Right lobe of liver (tissue), 6 donors: ENCODE results near the gene PCSK9. TPM values are rescaled to one million over a fixed set of nuclear protein-coding genes. Genes with fewer than 3 reads are reported as not detected.

Experiments used
- ATAC-seq, 4 donors: fragments of 200-7000 bp; cut with Tn5 transposase; one replicate each; pipeline ENCODE4 v1.9.1; 2020; ENCODE audit warnings: mild to moderate bottlenecking in 4 of 4, moderate library complexity in 4 of 4
- DNase-seq, 3 donors: peaks; one replicate each; pipeline ENCODE4 v3.0.0-alpha.2; 2020
- H3K27ac ChIP-seq, 3 donors: fragments of 200-600 bp; one replicate each; pipeline ENCODE4 v1.8.0; 2022
- H3K27me3 ChIP-seq, 2 donors: fragments of 200-600 bp; one replicate each; pipeline ENCODE4 v1.8.0; 2022
- H3K36me3 ChIP-seq, 4 donors: fragments of 200-600 bp; sonication (generic) in 1 of 4; one replicate each; pipeline versions ENCODE4 v1.5.1 to v1.8.0; 2017 to 2022; ENCODE audit warnings: control low read depth in 1 of 4
- H3K4me1 ChIP-seq, 4 donors: fragments of 200-600 bp; sonication (generic) in 1 of 4; one replicate each; pipeline versions ENCODE4 v1.5.1 to v1.8.0; 2017 to 2022; ENCODE audit warnings: control low read depth in 1 of 4
- H3K4me3 ChIP-seq, 3 donors: fragments of 200-600 bp; one replicate each; pipeline ENCODE4 v1.8.0; 2022
- H3K9me3 ChIP-seq, 4 donors: fragments of 200-600 bp; sonication (generic) in 1 of 4; one replicate each; pipeline versions ENCODE4 v1.5.1 to v1.8.0; 2017 to 2022; ENCODE audit warnings: control low read depth in 1 of 4
- CTCF ChIP-seq, 4 donors: fragments of 200-600 bp in 3 of 4; fragments of 450-650 bp in 1 of 4; IDR thresholded peaks; one replicate each; pipeline versions ENCODE4 v1.5.1 to v1.8.0; 2016 to 2022; ENCODE audit warnings: antibody characterized with exemption in 4 of 4, mild to moderate bottlenecking in 2 of 4
- POLR2A ChIP-seq: fragments of 450-650 bp; IDR thresholded peaks from one replicate; pipeline ENCODE4 v1.6.1; 2017; ENCODE audit warnings: antibody characterized with exemption, mild to moderate bottlenecking
- WGBS: methylation state at CpG from one replicate; pipeline ENCODE4 v1.1.6; 2018; ENCODE audit warnings: low coverage, low lambda C conversion rate; ENCODE audit not compliant: insufficient coverage; ENCODE audit errors: missing lambda C conversion rate; 5-methylcytosine and 5-hydroxymethylcytosine counted together
- intact Hi-C, 2 donors: fragments of 100-400 bp; cut with DNase I; formaldehyde crosslinking; loops; one replicate each; pipeline versions ENCODE4 v1.11.2 to v1.14.1; 2022
- total RNA-seq, 6 experiments: library from RNA; depleted of rRNA in 2 of 6; stranded (reverse); fragments of >200 nt in 2 of 6; fragmentation: NEBNext Ultra II Directional in 3 of 6; extraction: Animal tissue kit (Norgen Biotek cat#: 25700) in 3 of 6; gene quantifications; one replicate each; pipeline versions ENCODE4 v1.1.0 to v1.2.4, GENCODE V29; 2016 to 2023
- donor health status: DM: no; HTN: yes; CAD: no.
- donor health status: DM: no; HTN: no; CAD: no.
- donor health status: DM: no; HTN: no; CAD: no.
- donor health status: DM: no; HTN: yes; CAD: no.
- donor health status: DM: no; HTN: yes; CAD: no.

PCSK9 gene
- total RNA-seq, 6 experiments from 2014 or later, result 16.4 to 41.4 (median 31.3) TPM

GRCh38 chr1:55038974-55039341 lies 390 bp upstream of the PCSK9 start:
- H3K27me3 ChIP-seq, result no peaks in the 10 kb centered on the region
- H3K4me1 ChIP-seq, result peaks cover 0 to 66% (median 28%) of the 10 kb centered on the region in 4 donors
- 12% methylated on average over 6 of the region's 9 CpGs for WGBS
- no peak for DNase-seq
- TF ChIP-seq CTCF (IDR thresholded peaks at IDR 0.05), result no peak
- TF ChIP-seq POLR2A, result no peak
- H3K4me3 ChIP-seq, result peak overlapping the region in 2 of 3 donors; percentile 70 to 72
- peak overlapping the region; percentile 33 to 88 (median 88) for H3K27ac ChIP-seq
- H3K36me3 ChIP-seq, result peaks cover 0 to 8% (median 1%) of the 10 kb centered on the region in 4 donors
- intact Hi-C loops, result no loop called here
- no peak for ATAC-seq
- H3K9me3 ChIP-seq, result no peaks in the 10 kb centered on the region

- H3K9me3 ChIP-seq, result no peaks in the 10 kb centered on the region
- DNase-seq (peak in 1 of 3 donors; percentile 57), ATAC-seq (peak; percentile 6 to 19 (median 14))
- TF ChIP-seq POLR2A, result no peak
- TF ChIP-seq CTCF (IDR thresholded peaks at IDR 0.05), result no peak
- H3K36me3 ChIP-seq, result peaks cover 0 to 21% (median 7%) of the 10 kb centered on the region in 4 donors
- intact Hi-C loops, result no loop called here
- peak overlapping the region; percentile 63 to 88 (median 88) for H3K27ac ChIP-seq
- 2% methylated on average over 13 of the region's 49 CpGs for WGBS
- peak overlapping the region; percentile 53 to 72 (median 70) for H3K4me3 ChIP-seq
- H3K4me1 ChIP-seq, result peaks cover 0 to 66% (median 26%) of the 10 kb centered on the region in 4 donors
- no peaks in the 10 kb centered on the region for H3K27me3 ChIP-seq
Observed at GRCh38 chr1:55040083-55040932, 960 bp downstream of the PCSK9 start.

- H3K4me3 ChIP-seq, result peak overlapping the region; percentile 53 to 72 (median 70)
- DNase-seq (peak in 1 of 3 donors; percentile 46), ATAC-seq (peak in 1 of 4 donors; percentile 7)
- H3K27ac ChIP-seq, result peak overlapping the region; percentile 63 to 88 (median 88)
- intact Hi-C loops, result no loop called here
- WGBS, result no CpG with 5 or more reads among the region's 5 CpGs
- no peak for TF ChIP-seq CTCF (IDR thresholded peaks at IDR 0.05)
- TF ChIP-seq POLR2A, result no peak
- no peaks in the 10 kb centered on the region for H3K27me3 ChIP-seq
- H3K36me3 ChIP-seq, result peaks cover 0 to 29% (median 9%) of the 10 kb centered on the region in 4 donors
- H3K9me3 ChIP-seq, result no peaks in the 10 kb centered on the region
- H3K4me1 ChIP-seq, result peaks cover 0 to 61% (median 24%) of the 10 kb centered on the region in 4 donors
Observed at GRCh38 chr1:55040933-55041494, 1.7 kb downstream of the PCSK9 start.

GRCh38 chr1:55041613-55042012 lies 2.3 kb downstream of the PCSK9 start:
- ATAC-seq (no peak), DNase-seq (no peak)
- no peaks in the 10 kb centered on the region for H3K9me3 ChIP-seq
- no peak for TF ChIP-seq POLR2A
- TF ChIP-seq CTCF (IDR thresholded peaks at IDR 0.05), result no peak
- intact Hi-C loops, result no loop called here
- 72% methylated on average over 3 of the region's 3 CpGs for WGBS
- H3K27me3 ChIP-seq, result no peaks in the 10 kb centered on the region
- peaks cover 0 to 35% (median 9%) of the 10 kb centered on the region in 4 donors for H3K36me3 ChIP-seq
- peak overlapping the region in 1 of 3 donors; percentile 88 for H3K27ac ChIP-seq
- peak overlapping the region; percentile 53 to 72 (median 70) for H3K4me3 ChIP-seq
- peaks cover 0 to 56% (median 23%) of the 10 kb centered on the region in 4 donors for H3K4me1 ChIP-seq
